ENCODE data around the gene VPS33A. TPM values are rescaled to one million over a fixed set of nuclear protein-coding genes. Genes with fewer than 3 reads are reported as not detected.
A peak's percentile ranks its signal among the peaks of the same experiment; 100 is the strongest.

The VPS33A gene
- polyA plus RNA-seq, 1 donor = 18.3 TPM

DNA sequence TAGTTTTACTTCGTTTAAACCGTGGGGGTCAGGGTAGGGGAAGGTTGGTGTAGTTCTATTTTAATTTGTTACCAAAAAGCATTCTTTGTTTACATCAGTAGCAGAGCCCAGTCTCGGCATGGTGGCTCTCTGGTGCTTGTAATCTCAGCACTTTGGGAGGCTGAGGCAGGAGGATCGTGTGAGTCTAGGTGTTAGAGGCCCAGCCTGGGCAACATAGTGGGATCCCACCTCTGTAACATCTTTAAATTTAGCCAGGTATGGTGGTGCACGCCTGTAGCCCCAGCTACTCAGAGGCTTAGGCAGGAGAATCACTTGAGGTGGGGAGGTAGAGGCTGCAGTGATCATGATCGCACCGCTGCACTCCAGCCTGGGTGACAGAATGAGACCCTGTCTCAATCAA is 81.2 kb downstream of the VPS33A start:
- H3K4me3 ChIP-seq (ENCODE audit: low read length) = no peak overlapping the region
- H3K36me3 ChIP-seq (ENCODE audit: control insufficient read depth, insufficient read depth, low read length) = no peaks in the 10 kb centered on the region
- WGBS (ENCODE audit: insufficient coverage, low lambda C conversion rate) = 75% methylated on average over 2 of the region's 7 CpGs
- no peaks in the 10 kb centered on the region for H3K27me3 ChIP-seq (ENCODE audit: control insufficient read depth, insufficient read depth, low read length)
- no peak overlapping the region for H3K27ac ChIP-seq (ENCODE audit: low read length)
- no peak for DNase-seq
- peaks cover 4% of the 10 kb centered on the region for H3K4me1 ChIP-seq (ENCODE audit: control insufficient read depth, insufficient read depth, low read length)
- no peaks in the 10 kb centered on the region for H3K9me3 ChIP-seq (ENCODE audit: control insufficient read depth, low read depth, low read length)

DNA sequence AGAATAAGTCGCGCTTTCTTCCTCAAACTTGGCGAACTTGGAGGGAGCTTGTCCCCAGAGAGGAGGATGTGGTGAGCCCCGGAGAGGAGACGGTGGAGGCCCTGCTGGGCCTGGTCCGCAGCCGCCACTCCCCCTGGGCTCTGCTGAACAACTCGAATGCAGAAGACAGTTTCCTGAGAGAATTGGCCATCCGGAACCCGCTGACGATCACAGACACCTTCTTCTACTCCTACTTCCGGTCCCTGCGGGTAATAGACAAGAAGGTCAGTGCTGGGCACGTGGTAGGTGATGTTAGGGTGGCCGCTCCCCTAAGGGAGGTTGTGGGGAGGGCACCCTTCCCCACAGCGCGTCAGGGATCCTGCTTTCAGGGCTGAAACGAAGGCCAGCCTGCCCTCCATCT is 81.8 kb downstream of the VPS33A start:
- Histone ChIP-seq H3K4me3 (ENCODE audit: low read length) (no peak overlapping the region), H3K27me3 (ENCODE audit: control insufficient read depth, insufficient read depth, low read length) (no peaks in the 10 kb centered on the region), H3K9me3 (ENCODE audit: control insufficient read depth, low read depth, low read length) (no peaks in the 10 kb centered on the region), H3K4me1 (ENCODE audit: control insufficient read depth, insufficient read depth, low read length) (peaks cover 4% of the 10 kb centered on the region), H3K27ac (ENCODE audit: low read length) (no peak overlapping the region), H3K36me3 (ENCODE audit: control insufficient read depth, insufficient read depth, low read length) (no peaks in the 10 kb centered on the region)
- no CpG with 5 or more reads among the region's 18 CpGs for WGBS (ENCODE audit: insufficient coverage, low lambda C conversion rate)
- no peak for DNase-seq

- Histone ChIP-seq H3K4me1 (ENCODE audit: control insufficient read depth, insufficient read depth, low read length) (peaks cover 4% of the 10 kb centered on the region), H3K9me3 (ENCODE audit: control insufficient read depth, low read depth, low read length) (no peaks in the 10 kb centered on the region), H3K4me3 (ENCODE audit: low read length) (no peak overlapping the region), H3K27ac (ENCODE audit: low read length) (no peak overlapping the region), H3K27me3 (ENCODE audit: control insufficient read depth, insufficient read depth, low read length) (no peaks in the 10 kb centered on the region), H3K36me3 (ENCODE audit: control insufficient read depth, insufficient read depth, low read length) (no peaks in the 10 kb centered on the region)
- no CpG with 5 or more reads among the region's 10 CpGs for WGBS (ENCODE audit: insufficient coverage, low lambda C conversion rate)
- no peak for DNase-seq
Observed at GRCh38 chr12:122183588-122183940, 82.7 kb downstream of the VPS33A start.

GRCh38 chr12:122182887-122183587 is 83.3 kb downstream of the VPS33A start, which contains the start of gene LRRC43:
Gene LRRC43, plus strand, starts transcription at chr12:122183123. Its CDS starts 22 bp downstream, at chr12:122183145.
- no peaks in the 10 kb centered on the region for H3K36me3 ChIP-seq (ENCODE audit: control insufficient read depth, insufficient read depth, low read length)
- no peaks in the 10 kb centered on the region for H3K27me3 ChIP-seq (ENCODE audit: control insufficient read depth, insufficient read depth, low read length)
- no peak within 1 kb of the TSS for H3K27ac ChIP-seq (ENCODE audit: low read length)
- H3K4me1 ChIP-seq (ENCODE audit: control insufficient read depth, insufficient read depth, low read length) = peaks cover 4% of the 10 kb centered on the region
- H3K4me3 ChIP-seq (ENCODE audit: low read length) = peak within 1 kb of the TSS; percentile 26
- no peaks in the 10 kb centered on the region for H3K9me3 ChIP-seq (ENCODE audit: control insufficient read depth, low read depth, low read length)
- DNase-seq = peak; percentile 80 to 90
- WGBS (ENCODE audit: insufficient coverage, low lambda C conversion rate) = no CpG with 5 or more reads among the region's 63 CpGs

Other genes with a start within 250 kb of the VPS33A start
- gene BCL7A, start 244.6 kb downstream of the VPS33A start, polyA plus RNA-seq = 11.5 TPM
- 51.8 TPM for gene MLXIP, start 187.7 kb downstream of the VPS33A start, polyA plus RNA-seq
- gene IL31, start 92.3 kb downstream of the VPS33A start, polyA plus RNA-seq = not detected
- 2.0 TPM for gene LRRC43, start 83.4 kb downstream of the VPS33A start, polyA plus RNA-seq
- gene B3GNT4, start 62.8 kb downstream of the VPS33A start, polyA plus RNA-seq = 1.8 TPM
- 56.7 TPM for gene DIABLO, start 40.4 kb downstream of the VPS33A start, polyA plus RNA-seq
- gene CLIP1, start 156.2 kb upstream of the VPS33A start, polyA plus RNA-seq = 37.3 TPM
- gene ZCCHC8, start 234.4 kb upstream of the VPS33A start, polyA plus RNA-seq = 36.0 TPM